ENCODE data around the gene GALNTL6. TPM values are rescaled to one million over a fixed set of nuclear protein-coding genes. Genes with fewer than 3 reads are reported as not detected.

Gene GALNTL6
- polyA plus RNA-seq, 1 experiment, result not detected

DNA sequence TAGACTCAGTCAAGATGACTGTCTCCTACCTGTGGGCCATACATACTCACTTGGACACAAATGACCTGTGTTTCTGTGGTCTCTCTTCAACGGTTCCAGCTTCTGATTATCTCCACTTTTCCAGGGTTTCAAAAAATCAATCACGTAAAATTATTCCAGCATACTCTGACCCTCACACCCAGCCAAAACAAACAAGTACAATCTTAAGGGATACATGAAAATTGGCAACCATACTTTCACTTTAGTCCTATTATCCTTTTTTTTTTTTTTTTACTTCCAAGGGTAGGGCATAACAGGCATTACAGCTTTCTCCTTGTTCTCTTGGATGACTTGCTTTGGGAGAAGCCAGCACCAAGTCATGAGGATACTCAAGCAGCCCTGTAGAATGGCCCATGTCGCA lies 1129.6 kb downstream of the GALNTL6 start:
- POLR2A ChIA-PET, result no interaction called here

DNA sequence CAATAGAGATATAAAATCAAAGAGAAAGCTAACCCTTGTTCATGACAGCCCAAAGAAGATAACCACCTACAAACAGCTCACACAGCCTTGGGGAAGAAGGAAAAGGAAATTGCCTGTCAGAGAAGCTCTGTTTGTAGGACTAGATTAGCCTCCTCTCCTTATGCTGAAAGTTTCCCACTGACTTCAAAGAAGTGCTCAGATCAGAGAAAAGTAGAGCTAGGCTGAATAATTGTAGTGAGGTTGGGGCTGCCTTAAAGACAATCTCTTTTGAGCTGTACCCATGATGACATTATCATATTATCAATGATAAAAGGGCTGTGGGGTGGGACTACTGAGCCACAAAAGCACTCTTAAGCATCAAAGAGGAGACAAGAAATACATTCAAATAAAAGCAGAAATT lies 1132.4 kb downstream of the GALNTL6 start:
- TF ChIP-seq, protein P1, sequence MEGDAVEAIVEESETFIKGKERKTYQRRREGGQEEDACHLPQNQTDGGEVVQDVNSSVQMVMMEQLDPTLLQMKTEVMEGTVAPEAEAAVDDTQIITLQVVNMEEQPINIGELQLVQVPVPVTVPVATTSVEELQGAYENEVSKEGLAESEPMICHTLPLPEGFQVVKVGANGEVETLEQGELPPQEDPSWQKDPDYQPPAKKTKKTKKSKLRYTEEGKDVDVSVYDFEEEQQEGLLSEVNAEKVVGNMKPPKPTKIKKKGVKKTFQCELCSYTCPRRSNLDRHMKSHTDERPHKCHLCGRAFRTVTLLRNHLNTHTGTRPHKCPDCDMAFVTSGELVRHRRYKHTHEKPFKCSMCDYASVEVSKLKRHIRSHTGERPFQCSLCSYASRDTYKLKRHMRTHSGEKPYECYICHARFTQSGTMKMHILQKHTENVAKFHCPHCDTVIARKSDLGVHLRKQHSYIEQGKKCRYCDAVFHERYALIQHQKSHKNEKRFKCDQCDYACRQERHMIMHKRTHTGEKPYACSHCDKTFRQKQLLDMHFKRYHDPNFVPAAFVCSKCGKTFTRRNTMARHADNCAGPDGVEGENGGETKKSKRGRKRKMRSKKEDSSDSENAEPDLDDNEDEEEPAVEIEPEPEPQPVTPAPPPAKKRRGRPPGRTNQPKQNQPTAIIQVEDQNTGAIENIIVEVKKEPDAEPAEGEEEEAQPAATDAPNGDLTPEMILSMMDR (IDR thresholded peaks at IDR 0.05; ENCODE audit: low read depth, low read length), result no peak
- no peaks in the 10 kb centered on the region for H3K9me3 ChIP-seq (ENCODE audit: control insufficient read depth, insufficient read depth, low read length)
- DNase-seq (ENCODE audit: low read depth, low spot score), result no peak
- H3K27ac ChIP-seq (ENCODE audit: low read depth, low read length), result no peak overlapping the region
- no peaks in the 10 kb centered on the region for H3K27me3 ChIP-seq (ENCODE audit: control insufficient read depth, insufficient read depth, low read length)
- CTCF ChIA-PET, result interaction anchor here (1.0 kb wide), 1 partner anchor 68 kb away, joined by 3 read pairs; no protein-coding TSS in a partner anchor
- no peak overlapping the region for H3K4me3 ChIP-seq (ENCODE audit: low read depth, low read length)
- POLR2A ChIA-PET, result no interaction called here

More for the DNA sequence above, 1129.6 kb downstream of the GALNTL6 start:
- TF ChIP-seq, protein P1 (IDR thresholded peaks at IDR 0.05; ENCODE audit: low read depth, low read length), result no peak
- H3K27me3 ChIP-seq (ENCODE audit: control insufficient read depth, insufficient read depth, low read length), result no peaks in the 10 kb centered on the region
- no peak overlapping the region for H3K27ac ChIP-seq (ENCODE audit: low read depth, low read length)
- H3K4me3 ChIP-seq (ENCODE audit: low read depth, low read length), result no peak overlapping the region
- no peak for DNase-seq (ENCODE audit: low read depth, low spot score)
- CTCF ChIA-PET, result no interaction called here
- H3K9me3 ChIP-seq (ENCODE audit: control insufficient read depth, insufficient read depth, low read length), result no peaks in the 10 kb centered on the region

DNA sequence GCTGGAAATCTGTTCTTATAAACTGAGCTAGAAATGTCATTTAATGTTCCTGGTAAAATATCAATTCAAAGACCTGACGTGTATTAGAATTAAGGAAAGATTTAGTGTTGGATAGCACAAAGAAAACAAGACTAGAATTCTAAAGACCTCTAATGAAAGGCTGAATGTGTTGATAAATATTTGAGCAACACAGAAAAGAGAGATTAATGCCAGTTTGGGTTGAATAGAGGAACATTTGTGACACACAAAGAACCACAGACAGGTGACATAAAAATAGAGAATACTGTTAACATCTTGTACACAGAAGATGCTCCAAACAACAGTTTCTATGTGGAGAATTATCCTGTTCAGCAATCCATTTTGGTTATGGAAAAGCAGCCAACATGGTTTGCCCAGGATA lies 1133.3 kb downstream of the GALNTL6 start:
- H3K27ac ChIP-seq (ENCODE audit: low read depth, low read length), result no peak overlapping the region
- H3K9me3 ChIP-seq (ENCODE audit: control insufficient read depth, insufficient read depth, low read length), result no peaks in the 10 kb centered on the region
- CTCF ChIA-PET, result no interaction called here
- H3K27me3 ChIP-seq (ENCODE audit: control insufficient read depth, insufficient read depth, low read length), result no peaks in the 10 kb centered on the region
- TF ChIP-seq, protein P1 (IDR thresholded peaks at IDR 0.05; ENCODE audit: low read depth, low read length), result no peak
- H3K4me3 ChIP-seq (ENCODE audit: low read depth, low read length), result no peak overlapping the region
- DNase-seq (ENCODE audit: low read depth, low spot score), result no peak
- POLR2A ChIA-PET, result no interaction called here

DNA sequence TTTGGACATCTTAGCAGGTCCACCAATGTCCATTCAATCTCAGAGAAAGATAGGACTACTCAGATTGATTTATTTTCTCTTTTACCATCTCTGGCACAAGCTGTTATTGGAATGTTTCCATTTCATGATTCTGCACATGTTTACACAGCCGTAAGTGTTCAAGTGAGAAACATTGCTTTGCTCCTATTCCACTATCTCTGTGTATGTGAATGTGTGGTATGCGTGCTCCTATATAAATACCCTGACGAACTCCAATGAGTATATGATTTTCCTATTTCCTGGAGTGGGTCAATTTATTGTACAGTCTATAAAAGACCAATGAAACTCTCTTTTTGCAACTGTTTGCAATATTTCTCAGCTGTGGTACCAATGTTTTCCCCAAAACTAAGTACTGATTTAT lies 1134.4 kb downstream of the GALNTL6 start:
- Histone ChIP-seq H3K27me3 (ENCODE audit: control insufficient read depth, insufficient read depth, low read length) (peaks cover 4% of the 10 kb centered on the region), H3K27ac (ENCODE audit: low read depth, low read length) (no peak overlapping the region), H3K9me3 (ENCODE audit: control insufficient read depth, insufficient read depth, low read length) (no peaks in the 10 kb centered on the region), H3K4me3 (ENCODE audit: low read depth, low read length) (no peak overlapping the region)
- TF ChIP-seq, protein P1 (IDR thresholded peaks at IDR 0.05; ENCODE audit: low read depth, low read length), result no peak
- CTCF ChIA-PET, result interaction anchor here (1.0 kb wide), 1 partner anchor 45 kb away, joined by 4 read pairs; no protein-coding TSS in a partner anchor
- no peak for DNase-seq (ENCODE audit: low read depth, low spot score)
- POLR2A ChIA-PET, result no interaction called here

DNA sequence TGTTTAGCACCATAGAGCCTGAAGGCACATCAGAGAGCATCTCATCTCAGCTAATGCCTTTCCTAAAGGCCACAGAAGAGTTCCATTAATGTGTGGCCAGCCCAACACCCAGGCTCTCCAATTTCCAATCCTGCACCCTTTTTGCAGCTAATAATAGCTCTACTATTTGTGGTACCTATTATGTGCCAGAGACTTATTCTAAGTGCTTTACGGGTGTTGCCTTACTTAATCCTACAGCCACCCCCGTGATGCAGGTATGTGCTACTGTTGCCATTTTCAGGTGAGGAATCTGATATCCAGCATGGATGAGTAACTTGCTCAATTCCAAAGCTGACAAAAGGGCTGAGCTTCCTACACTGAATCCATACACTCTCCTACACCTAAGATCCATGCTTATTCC lies 1137.8 kb downstream of the GALNTL6 start:
- POLR2A ChIA-PET, result no interaction called here
- Histone ChIP-seq H3K27ac (ENCODE audit: low read depth, low read length) (no peak overlapping the region), H3K27me3 (ENCODE audit: control insufficient read depth, insufficient read depth, low read length) (peaks cover 18% of the 10 kb centered on the region), H3K4me3 (ENCODE audit: low read depth, low read length) (no peak overlapping the region), H3K9me3 (ENCODE audit: control insufficient read depth, insufficient read depth, low read length) (no peaks in the 10 kb centered on the region)
- CTCF ChIA-PET, result no interaction called here
- DNase-seq (ENCODE audit: low read depth, low spot score), result no peak
- TF ChIP-seq, protein P1 (IDR thresholded peaks at IDR 0.05; ENCODE audit: low read depth, low read length), result no peak
